Endothelial cell of umbilical vein (primary cell): ENCODE data around the gene C1orf105.

Experiments used
- CTCF ChIP-seq, 2 donors: IDR thresholded peaks; 1 replicate in 1 of 2; 2 replicates in 1 of 2; pipeline ENCODE4 v1.5.1; 2011; ENCODE audit warnings: low read length in 2 of 2, mild to moderate bottlenecking in 2 of 2, moderate library complexity in 2 of 2, control low read depth in 1 of 2, inconsistent platforms in 1 of 2, low read depth in 1 of 2; ENCODE audit not compliant: insufficient read depth in 1 of 2; ENCODE audit errors: extremely low read depth in 1 of 2
- EZH2 ChIP-seq: IDR thresholded peaks from 2 replicates; pipeline ENCODE4 v1.6.1; 2012; ENCODE audit warnings: borderline replicate concordance, low read depth, mild to moderate bottlenecking, moderate library complexity, low read length, inconsistent platforms; ENCODE audit not compliant: severe bottlenecking
- GATA2 ChIP-seq: IDR thresholded peaks from 2 replicates; pipeline ENCODE4 v1.7.0; 2011; ENCODE audit warnings: low read depth, mild to moderate bottlenecking, moderate library complexity, mixed read lengths, low read length; ENCODE audit not compliant: insufficient read length, insufficient read depth
- MAX ChIP-seq: IDR thresholded peaks from 2 replicates; pipeline ENCODE4 v1.6.1; 2011; ENCODE audit not compliant: insufficient read depth, insufficient read length
- MYC ChIP-seq: IDR thresholded peaks from one replicate; pipeline ENCODE4 v1.6.1; 2011; ENCODE audit warnings: mild to moderate bottlenecking, low read depth, low read length
- POLR2A ChIP-seq: IDR thresholded peaks from 2 replicates; pipeline ENCODE4 v1.6.1; 2012; ENCODE audit warnings: low read depth, mild to moderate bottlenecking, control low read depth, low read length
- POLR2AphosphoS5 ChIP-seq: IDR thresholded peaks from 2 replicates; pipeline ENCODE4 v1.6.1; 2012; ENCODE audit warnings: low read depth, mild to moderate bottlenecking, control low read depth, low read length, moderate library complexity; ENCODE audit not compliant: insufficient read depth

- TF ChIP-seq POLR2A (no peak), CTCF (IDR thresholded peaks at IDR 0.05; ENCODE audit: extremely low read depth in 1 of 2, insufficient read depth in 1 of 2, low read depth in 1 of 2, low read length in 2 of 2) (no peak), MYC (no peak), MAX (no peak), POLR2AphosphoS5 (no peak), EZH2 (no peak), GATA2 (no peak)
Measured at GRCh38 chr1:172373864-172374263, 46.6 kb upstream of the C1orf105 start.
